ENCODE data around the gene MGME1.
"Not testable (repeated sequence)": the region's sequence is repeated elsewhere in the genome, so short reads cannot be mapped to it uniquely, and the experiment has no call there.

The MGME1 gene

DNA sequence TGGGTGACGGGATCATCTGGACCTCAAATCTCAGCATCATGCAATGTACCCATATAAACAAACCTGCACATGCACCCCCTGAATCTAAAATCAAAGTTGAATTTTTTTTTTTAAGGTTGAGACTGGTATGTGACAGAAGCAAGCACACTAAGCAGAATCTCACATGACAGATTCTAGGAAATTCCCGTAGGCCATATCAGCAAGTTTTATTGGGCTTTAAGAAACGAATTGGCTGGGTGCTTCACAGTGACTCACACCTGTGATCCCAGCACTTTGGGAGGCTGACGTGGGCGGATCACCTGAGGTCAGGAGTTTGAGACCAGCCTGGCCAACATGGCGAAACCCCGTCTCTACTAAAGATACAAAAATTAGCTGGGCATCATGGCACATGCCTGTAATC lies 58.2 kb downstream of the MGME1 start:
- DNase-seq: not testable (repeated sequence)

DNA sequence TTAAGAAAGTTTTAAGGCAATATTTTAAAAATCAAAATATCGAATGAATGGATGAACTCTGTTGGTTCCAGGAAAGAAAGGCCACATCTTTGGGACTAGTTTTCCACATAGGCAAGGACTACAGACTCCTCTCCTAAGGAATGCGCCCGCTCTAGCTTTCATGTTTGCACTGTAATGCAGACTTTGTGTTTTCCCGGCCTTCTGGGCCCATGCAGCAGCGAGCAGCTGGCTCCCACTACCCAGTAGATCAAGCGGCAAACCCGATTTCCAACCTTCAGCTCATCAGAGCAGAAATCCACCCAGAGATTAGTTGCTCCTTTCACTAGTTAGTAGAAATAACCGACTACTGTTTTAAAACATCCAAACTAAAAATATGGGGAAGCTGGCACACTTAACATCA lies 61.2 kb downstream of the MGME1 start:
- DNase-seq: no peak

DNA sequence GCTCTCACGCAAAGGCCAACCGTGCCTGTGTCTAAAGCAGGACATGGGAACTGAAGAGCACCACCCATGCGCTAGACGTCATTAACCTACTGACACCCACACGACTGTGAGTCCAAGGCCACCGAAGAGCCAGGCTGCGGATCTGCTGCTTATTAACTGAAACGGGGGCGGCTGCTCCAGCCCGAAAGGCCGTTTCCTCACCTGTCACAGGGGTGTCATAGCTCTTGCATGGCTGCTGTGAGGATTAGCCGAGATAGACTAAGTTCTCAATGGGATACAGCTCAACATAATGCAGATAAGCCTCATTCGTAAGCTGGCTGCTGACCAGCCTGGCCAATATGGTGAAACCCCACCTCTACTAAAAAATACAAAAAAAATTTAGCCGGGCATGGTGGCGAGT lies 62.2 kb downstream of the MGME1 start:
- DNase-seq: no peak

DNA sequence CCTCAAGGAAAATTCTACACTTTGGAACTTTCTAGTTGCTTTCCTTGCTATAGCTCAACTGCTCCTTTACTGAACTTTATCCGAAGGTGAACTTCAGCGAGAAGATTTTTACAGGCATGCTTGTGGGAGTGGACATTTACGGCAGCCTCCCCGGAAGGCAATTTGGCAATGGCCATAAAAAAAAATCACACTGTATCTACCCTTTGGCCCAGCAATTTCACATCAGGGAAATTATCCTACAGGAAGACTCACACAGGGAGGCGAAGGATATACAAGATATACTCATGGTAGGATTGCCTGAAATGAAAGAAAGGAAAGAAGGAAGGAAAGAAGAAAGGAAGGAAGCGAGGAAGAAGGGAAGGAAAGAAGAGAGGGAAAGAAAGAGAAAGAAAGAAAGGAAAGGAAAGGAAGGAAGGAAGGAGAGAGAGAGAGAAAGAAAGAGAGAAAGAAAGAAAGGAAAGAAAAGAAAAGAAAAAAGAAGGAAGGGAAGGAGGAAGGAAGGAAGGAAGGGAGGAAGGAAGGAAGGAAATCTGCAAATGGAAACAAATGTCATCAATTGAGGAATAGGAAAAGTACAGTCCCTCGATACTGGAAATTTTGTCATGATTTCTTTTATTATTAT lies 63.2 kb downstream of the MGME1 start:
- DNase-seq: no peak

DNA sequence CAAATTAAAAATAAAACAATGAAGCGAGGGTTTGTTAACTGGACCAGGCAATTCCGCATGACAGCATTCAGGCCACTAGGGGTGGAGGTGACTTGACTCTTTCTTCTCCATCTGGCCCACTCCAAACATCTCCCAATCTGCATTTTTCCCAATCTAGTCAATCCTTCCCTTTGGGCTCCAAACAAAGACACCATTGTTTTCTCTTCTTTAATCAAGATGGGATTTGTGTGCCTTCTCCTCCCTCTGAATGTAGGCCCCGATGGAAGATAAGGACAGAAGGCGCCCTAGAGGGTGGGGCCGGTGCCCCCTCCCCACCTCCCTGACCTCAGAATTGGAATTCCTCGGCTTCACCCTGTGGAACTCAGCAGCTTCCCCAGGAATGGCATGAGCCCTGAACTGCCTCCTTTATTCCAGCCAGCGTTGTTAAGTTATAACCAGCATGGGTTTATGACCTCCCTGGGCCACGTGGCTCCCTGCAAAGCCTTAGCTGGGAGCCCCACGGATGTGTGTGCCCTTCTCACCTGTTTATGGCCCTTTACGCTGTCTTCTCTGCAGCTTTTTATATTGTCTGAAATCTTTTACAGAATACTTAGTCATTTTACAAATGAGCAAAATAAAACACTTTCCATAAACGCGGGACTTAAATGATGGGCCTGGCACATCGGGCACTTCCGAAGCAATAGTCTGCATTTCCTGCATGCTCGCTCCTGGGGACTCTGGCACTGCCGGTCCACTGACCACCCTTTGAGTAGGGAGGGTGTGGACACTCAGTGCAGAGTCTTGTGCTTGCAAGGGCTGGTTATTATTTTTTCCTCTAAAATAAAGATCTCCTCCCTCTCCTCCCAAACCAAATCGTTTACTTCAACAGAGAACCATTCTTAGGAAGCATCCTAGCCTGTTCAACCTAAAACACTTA lies 64.4 kb downstream of the MGME1 start:
- no peak for DNase-seq

DNA sequence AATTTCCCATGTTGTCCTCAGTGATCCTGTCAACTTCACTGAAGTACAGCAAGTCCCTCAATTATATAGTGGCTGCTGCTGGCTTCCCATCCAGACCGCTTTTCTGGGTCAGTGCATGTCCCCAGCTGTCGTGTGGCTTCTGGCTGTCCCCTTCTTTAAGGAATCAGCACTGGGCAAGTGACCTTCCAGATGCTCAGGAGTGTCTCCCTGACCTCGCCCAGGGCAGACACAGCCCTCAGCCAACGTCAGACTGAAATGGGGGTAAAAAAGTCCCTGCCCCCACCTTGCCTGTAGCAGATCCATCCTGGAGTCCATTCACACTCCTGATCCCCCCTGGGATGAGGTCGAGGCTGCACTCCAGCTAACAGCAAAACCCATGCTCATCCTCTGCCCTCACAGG lies 65.2 kb downstream of the MGME1 start:
- DNase-seq: no peak

DNA sequence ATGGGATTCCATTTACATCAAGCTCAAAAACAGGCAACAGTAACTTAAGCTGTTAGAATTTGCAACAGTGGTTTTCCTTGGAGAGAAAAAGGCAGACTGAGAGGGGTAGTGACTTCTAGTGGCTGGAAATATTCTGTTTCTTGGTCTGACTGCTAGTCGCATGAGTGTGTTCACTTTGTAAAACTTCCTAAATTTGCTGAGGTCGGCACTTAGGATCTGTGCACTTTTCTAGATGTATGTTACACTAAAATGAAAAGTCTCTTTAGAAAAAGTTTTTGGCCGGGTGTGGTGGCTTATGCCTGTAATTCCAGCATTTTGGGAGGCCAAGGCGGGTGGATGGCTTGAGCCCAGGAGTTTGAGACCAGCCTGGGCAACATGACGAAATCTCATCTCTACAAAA lies 70.2 kb downstream of the MGME1 start:
- DNase-seq: no peak
